SK-N-SH treated with all-trans-retinoic acid at 6 μM for 48 hours (cell line): Measurements from ENCODE around the gene PTCD3.

ENCODE experiments used
- ATAC-seq: fragments of 200-7000 bp; cut with Tn5 transposase; 3 replicates; pipeline ENCODE4 v1.9.1; 2020; ENCODE audit warnings: mild to moderate bottlenecking, moderate library complexity
- ARNTL ChIP-seq: fragments of 450-650 bp; formaldehyde crosslinking; IDR thresholded peaks from 2 replicates; pipeline ENCODE4 v1.5.0; 2020; ENCODE audit warnings: low read depth, mild to moderate bottlenecking, moderate library complexity, borderline replicate concordance
- BACH2 ChIP-seq: fragments of 250-450 bp; sonication (Bioruptor Pico); IDR thresholded peaks from 2 replicates; pipeline ENCODE4 v1.9.0; 2021; ENCODE audit warnings: mild to moderate bottlenecking, borderline replicate concordance
- CSDC2 ChIP-seq: fragments of 250-450 bp; sonication (Bioruptor Pico); IDR thresholded peaks from 2 replicates; pipeline ENCODE4 v1.5.0; 2020; ENCODE audit warnings: mild to moderate bottlenecking, moderate library complexity
- ESRRG ChIP-seq: fragments of 250-450 bp; sonication (Bioruptor Pico); IDR thresholded peaks from 2 replicates; pipeline ENCODE4 v1.6.1; 2021; ENCODE audit warnings: mild to moderate bottlenecking
- GLIS3 ChIP-seq: fragments of 250-450 bp; sonication (Bioruptor Pico); IDR thresholded peaks from 2 replicates; pipeline ENCODE4 v1.5.0; 2020; ENCODE audit warnings: mild to moderate bottlenecking, moderate library complexity
- ISL1 ChIP-seq: fragments of 250-450 bp; sonication (Bioruptor Pico); IDR thresholded peaks from 2 replicates; pipeline ENCODE4 v2.1.2; 2022; ENCODE audit warnings: mild to moderate bottlenecking, moderate library complexity
- OSR1 ChIP-seq: fragments of 250-450 bp; sonication (Bioruptor Pico); IDR thresholded peaks from 2 replicates; pipeline ENCODE4 v1.8.0; 2022; ENCODE audit warnings: moderate library complexity, mild to moderate bottlenecking, inconsistent platforms
- PPARA ChIP-seq: fragments of 250-450 bp; sonication (Bioruptor Pico); IDR thresholded peaks from 2 replicates; pipeline ENCODE4 v1.5.0; 2020; ENCODE audit warnings: mild to moderate bottlenecking, borderline replicate concordance
- RARB ChIP-seq: fragments of 250-450 bp; sonication (Bioruptor Pico); IDR thresholded peaks from 2 replicates; pipeline ENCODE4 v1.8.0; 2021; ENCODE audit warnings: mild to moderate bottlenecking, moderate library complexity
- SNAI2 ChIP-seq: fragments of 250-450 bp; sonication (Bioruptor Pico); IDR thresholded peaks from 2 replicates; pipeline ENCODE4 v1.5.0; 2020; ENCODE audit warnings: mild to moderate bottlenecking, moderate library complexity
- TCF4 ChIP-seq: fragments of 250-450 bp; sonication (Bioruptor Pico); IDR thresholded peaks from 2 replicates; pipeline ENCODE4 v1.8.0; 2021; ENCODE audit warnings: mild to moderate bottlenecking, moderate library complexity, borderline replicate concordance
- TOX ChIP-seq: fragments of 250-450 bp; sonication (Bioruptor Pico); IDR thresholded peaks from 2 replicates; pipeline ENCODE4 v1.8.0; 2021; ENCODE audit warnings: mild to moderate bottlenecking, moderate library complexity, borderline replicate concordance
- ZC3H10 ChIP-seq: fragments of 250-450 bp; sonication (Bioruptor Pico); IDR thresholded peaks from 2 replicates; pipeline ENCODE4 v1.5.1; 2021; ENCODE audit warnings: mild to moderate bottlenecking, moderate library complexity
- ZFP30 ChIP-seq: fragments of 450-650 bp; formaldehyde crosslinking; IDR thresholded peaks from 2 replicates; pipeline ENCODE4 v1.5.0; 2022; ENCODE audit warnings: mild to moderate bottlenecking, moderate library complexity
- ZNF565 ChIP-seq: fragments of 450-650 bp; formaldehyde crosslinking; conservative IDR thresholded peaks from 2 replicates; pipeline ENCODE4 v1.5.0; 2020; ENCODE audit warnings: low read depth, mild to moderate bottlenecking, moderate library complexity
- ZNF70 ChIP-seq: fragments of 450-650 bp; formaldehyde crosslinking; IDR thresholded peaks from 2 replicates; pipeline ENCODE4 v1.5.0; 2020; ENCODE audit warnings: mild to moderate bottlenecking, moderate library complexity
- ZNF8 ChIP-seq: fragments of 450-650 bp; formaldehyde crosslinking; IDR thresholded peaks from 2 replicates; pipeline ENCODE4 v1.5.0; 2020; ENCODE audit warnings: mild to moderate bottlenecking, moderate library complexity
- TF ChIP-seq, protein P1 (sequence below): fragments of 250-450 bp; sonication (Bioruptor Pico); IDR thresholded peaks from 2 replicates; pipeline ENCODE4 v1.5.0; 2020; ENCODE audit warnings: mild to moderate bottlenecking, moderate library complexity
- TF ChIP-seq, protein P2 (sequence below): fragments of 250-450 bp; sonication (Bioruptor Pico); IDR thresholded peaks from 2 replicates; pipeline ENCODE4 v1.5.1; 2020; ENCODE audit warnings: low read depth, mild to moderate bottlenecking, moderate library complexity
- TF ChIP-seq, protein P3 (sequence below): fragments of 250-450 bp; sonication (Bioruptor Pico); IDR thresholded peaks from 2 replicates; pipeline ENCODE4 v1.8.0; 2021; ENCODE audit warnings: low read depth, mild to moderate bottlenecking, moderate library complexity, borderline replicate concordance
- TF ChIP-seq, protein P4 (sequence below): fragments of 250-450 bp; sonication (Bioruptor Pico); IDR thresholded peaks from 2 replicates; pipeline ENCODE4 v1.5.1; 2021; ENCODE audit warnings: mild to moderate bottlenecking, moderate library complexity

PTCD3 gene

DNA sequence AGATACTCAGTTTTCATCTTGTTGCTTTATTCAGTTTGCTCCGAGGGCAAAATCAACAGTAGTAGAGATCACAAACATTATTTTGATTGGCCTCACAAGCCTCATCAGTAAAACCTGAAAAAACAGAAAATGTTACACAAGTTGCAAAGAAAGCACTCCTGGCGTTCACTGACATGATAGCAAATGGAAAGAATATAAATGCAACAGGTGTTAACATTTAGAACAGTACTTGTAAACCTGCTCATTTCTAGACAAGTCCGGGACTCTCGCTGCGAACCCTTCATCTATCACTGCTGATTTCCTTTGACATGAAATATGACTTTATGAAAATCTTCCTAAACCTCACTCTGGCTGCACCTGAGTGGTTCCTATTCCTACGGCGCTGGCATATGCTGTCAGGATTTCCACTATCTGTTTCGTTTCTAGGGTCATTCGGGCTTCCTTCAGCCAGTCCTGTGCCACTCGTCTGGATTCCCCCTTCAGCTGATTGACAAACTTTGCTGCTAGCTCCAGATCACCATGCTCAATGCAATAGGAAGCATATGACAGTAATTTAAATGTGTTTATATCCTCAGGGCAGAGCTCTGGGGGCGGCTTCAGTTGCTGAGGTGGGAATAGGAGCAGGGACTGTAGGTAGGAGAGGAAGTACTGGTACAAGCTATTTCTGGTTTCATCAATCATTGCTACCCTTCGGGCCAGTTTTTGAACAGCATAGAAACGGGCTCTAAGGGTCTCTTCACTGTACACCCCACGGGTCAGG, 38.1 kb downstream of the PTCD3 start:
- no peak for ATAC-seq

DNA sequence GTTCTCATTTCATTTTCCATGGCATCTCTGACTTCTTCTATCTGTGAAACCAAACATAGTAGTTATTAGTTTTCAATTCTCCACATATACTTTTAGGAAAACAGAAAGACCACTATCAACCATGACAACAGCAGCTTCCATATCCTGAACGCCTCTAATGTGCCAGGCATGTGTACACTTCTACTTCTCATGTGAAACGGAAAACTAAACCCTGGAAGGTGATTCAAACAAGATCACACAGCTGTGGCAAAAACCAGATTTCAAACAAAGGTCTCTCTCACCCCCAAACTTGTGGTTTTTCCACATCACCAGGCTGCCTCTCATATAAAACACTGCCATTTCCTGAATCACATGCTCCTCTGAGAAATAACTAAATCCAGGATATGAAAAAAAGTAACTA, 41.8 kb downstream of the PTCD3 start:
- TF ChIP-seq BACH2 (CRISPR knock-in tag) (no peak), ZNF8 (CRISPR knock-in tag) (no peak), ISL1 (CRISPR knock-in tag) (no peak), ZFP30 (CRISPR knock-in tag) (no peak), ZC3H10 (CRISPR knock-in tag) (no peak), PPARA (CRISPR knock-in tag) (no peak), GLIS3 (CRISPR knock-in tag) (no peak), RARB (CRISPR knock-in tag) (no peak), ZNF70 (CRISPR knock-in tag) (no peak), TOX (CRISPR knock-in tag) (no peak), CSDC2 (CRISPR knock-in tag) (no peak), TCF4 (CRISPR knock-in tag) (no peak), SNAI2 (CRISPR knock-in tag) (no peak)
- TF ChIP-seq, protein P1, sequence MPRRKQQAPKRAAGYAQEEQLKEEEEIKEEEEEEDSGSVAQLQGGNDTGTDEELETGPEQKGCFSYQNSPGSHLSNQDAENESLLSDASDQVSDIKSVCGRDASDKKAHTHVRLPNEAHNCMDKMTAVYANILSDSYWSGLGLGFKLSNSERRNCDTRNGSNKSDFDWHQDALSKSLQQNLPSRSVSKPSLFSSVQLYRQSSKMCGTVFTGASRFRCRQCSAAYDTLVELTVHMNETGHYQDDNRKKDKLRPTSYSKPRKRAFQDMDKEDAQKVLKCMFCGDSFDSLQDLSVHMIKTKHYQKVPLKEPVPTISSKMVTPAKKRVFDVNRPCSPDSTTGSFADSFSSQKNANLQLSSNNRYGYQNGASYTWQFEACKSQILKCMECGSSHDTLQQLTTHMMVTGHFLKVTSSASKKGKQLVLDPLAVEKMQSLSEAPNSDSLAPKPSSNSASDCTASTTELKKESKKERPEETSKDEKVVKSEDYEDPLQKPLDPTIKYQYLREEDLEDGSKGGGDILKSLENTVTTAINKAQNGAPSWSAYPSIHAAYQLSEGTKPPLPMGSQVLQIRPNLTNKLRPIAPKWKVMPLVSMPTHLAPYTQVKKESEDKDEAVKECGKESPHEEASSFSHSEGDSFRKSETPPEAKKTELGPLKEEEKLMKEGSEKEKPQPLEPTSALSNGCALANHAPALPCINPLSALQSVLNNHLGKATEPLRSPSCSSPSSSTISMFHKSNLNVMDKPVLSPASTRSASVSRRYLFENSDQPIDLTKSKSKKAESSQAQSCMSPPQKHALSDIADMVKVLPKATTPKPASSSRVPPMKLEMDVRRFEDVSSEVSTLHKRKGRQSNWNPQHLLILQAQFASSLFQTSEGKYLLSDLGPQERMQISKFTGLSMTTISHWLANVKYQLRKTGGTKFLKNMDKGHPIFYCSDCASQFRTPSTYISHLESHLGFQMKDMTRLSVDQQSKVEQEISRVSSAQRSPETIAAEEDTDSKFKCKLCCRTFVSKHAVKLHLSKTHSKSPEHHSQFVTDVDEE (CRISPR knock-in tag), result no peak
- TF ChIP-seq, protein P2, sequence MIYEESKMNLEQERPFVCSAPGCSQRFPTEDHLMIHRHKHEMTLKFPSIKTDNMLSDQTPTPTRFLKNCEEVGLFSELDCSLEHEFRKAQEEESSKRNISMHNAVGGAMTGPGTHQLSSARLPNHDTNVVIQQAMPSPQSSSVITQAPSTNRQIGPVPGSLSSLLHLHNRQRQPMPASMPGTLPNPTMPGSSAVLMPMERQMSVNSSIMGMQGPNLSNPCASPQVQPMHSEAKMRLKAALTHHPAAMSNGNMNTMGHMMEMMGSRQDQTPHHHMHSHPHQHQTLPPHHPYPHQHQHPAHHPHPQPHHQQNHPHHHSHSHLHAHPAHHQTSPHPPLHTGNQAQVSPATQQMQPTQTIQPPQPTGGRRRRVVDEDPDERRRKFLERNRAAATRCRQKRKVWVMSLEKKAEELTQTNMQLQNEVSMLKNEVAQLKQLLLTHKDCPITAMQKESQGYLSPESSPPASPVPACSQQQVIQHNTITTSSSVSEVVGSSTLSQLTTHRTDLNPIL (CRISPR knock-in tag), result no peak
- TF ChIP-seq, protein P3, sequence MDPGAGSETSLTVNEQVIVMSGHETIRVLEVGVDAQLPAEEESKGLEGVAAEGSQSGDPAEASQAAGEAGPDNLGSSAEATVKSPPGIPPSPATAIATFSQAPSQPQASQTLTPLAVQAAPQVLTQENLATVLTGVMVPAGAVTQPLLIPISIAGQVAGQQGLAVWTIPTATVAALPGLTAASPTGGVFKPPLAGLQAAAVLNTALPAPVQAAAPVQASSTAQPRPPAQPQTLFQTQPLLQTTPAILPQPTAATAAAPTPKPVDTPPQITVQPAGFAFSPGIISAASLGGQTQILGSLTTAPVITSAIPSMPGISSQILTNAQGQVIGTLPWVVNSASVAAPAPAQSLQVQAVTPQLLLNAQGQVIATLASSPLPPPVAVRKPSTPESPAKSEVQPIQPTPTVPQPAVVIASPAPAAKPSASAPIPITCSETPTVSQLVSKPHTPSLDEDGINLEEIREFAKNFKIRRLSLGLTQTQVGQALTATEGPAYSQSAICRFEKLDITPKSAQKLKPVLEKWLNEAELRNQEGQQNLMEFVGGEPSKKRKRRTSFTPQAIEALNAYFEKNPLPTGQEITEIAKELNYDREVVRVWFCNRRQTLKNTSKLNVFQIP (CRISPR knock-in tag), result no peak
- TF ChIP-seq, all 23 proteins: peak for 0
- ATAC-seq, result no peak

More for the DNA sequence above, 38.1 kb downstream of the PTCD3 start:
- TF ChIP-seq, protein P4, sequence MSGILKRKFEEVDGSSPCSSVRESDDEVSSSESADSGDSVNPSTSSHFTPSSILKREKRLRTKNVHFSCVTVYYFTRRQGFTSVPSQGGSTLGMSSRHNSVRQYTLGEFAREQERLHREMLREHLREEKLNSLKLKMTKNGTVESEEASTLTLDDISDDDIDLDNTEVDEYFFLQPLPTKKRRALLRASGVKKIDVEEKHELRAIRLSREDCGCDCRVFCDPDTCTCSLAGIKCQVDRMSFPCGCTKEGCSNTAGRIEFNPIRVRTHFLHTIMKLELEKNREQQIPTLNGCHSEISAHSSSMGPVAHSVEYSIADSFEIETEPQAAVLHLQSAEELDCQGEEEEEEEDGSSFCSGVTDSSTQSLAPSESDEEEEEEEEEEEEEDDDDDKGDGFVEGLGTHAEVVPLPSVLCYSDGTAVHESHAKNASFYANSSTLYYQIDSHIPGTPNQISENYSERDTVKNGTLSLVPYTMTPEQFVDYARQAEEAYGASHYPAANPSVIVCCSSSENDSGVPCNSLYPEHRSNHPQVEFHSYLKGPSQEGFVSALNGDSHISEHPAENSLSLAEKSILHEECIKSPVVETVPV (CRISPR knock-in tag), result no peak
- TF ChIP-seq ARNTL (CRISPR knock-in tag), result no peak
- TF ChIP-seq, protein P3 (CRISPR knock-in tag), result no peak
- no peak for TF ChIP-seq OSR1 (CRISPR knock-in tag)
- no peak for TF ChIP-seq SNAI2 (CRISPR knock-in tag)
- TF ChIP-seq ISL1 (CRISPR knock-in tag), result no peak
- no peak for TF ChIP-seq GLIS3 (CRISPR knock-in tag)
- TF ChIP-seq ZC3H10 (CRISPR knock-in tag), result no peak
- TF ChIP-seq TOX (CRISPR knock-in tag), result no peak
- TF ChIP-seq, protein P1 (CRISPR knock-in tag), result no peak
- TF ChIP-seq ZNF70 (CRISPR knock-in tag), result no peak
- TF ChIP-seq BACH2 (CRISPR knock-in tag), result no peak
- no peak for TF ChIP-seq ZNF565
- TF ChIP-seq, protein P2 (CRISPR knock-in tag), result no peak
- TF ChIP-seq ZFP30 (CRISPR knock-in tag), result no peak
- TF ChIP-seq PPARA (CRISPR knock-in tag), result no peak
- no peak for TF ChIP-seq ZNF8 (CRISPR knock-in tag)
- no peak for TF ChIP-seq ESRRG
